ENCODE data around the gene RAB3D. TPM values are rescaled to one million over a fixed set of nuclear protein-coding genes. Genes with fewer than 3 reads are reported as not detected.
"Not testable (repeated sequence)": the region's sequence is repeated elsewhere in the genome, so short reads cannot be mapped to it uniquely, and the experiment has no call there.

Gene RAB3D
- total RNA-seq, 1 donor from 2014 or later, result 33.9 TPM

DNA sequence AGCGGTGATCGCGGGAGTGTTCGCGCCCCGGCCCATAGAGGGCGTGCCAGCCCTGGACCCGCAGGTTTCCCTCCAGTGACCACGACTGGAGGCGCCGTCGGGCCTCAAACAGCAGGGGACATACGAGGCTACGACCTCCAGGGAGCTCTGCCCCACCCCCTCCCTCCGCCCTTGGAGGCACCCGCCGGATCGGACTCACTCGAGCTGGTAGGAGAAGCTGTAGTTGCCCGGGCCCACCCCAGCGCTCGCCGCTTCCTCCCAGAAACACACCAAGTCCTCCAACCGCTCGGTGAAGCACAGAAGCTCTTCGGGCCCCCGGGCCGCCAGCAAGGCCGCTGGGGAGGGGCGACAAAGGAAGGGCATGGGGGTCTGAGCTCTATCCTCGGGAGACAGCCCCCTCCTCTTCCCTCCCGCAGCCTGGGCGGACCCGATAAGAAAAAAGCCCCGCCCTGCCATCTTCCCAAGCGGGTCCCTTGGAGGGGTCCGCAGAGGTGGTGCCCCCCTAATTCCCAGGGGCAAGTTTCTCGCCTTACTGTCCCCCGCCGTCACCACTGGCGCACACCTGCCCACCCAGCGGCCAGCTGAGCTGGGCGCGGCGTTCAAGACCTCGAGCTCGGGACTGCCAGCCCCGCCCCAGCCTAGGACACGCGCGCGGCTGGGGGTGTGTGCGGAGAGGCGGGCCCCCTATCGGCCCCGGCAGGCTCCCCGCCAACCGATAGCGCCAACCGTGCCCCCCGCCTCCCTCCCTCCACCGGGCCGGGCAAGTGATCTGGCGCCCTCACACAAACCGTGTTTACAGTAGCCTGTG lies 43.6 kb upstream of the RAB3D start:
- peaks cover 53% of the 10 kb centered on the region for H3K4me1 ChIP-seq
- intact Hi-C loops (cut with DNase I), result loop anchor here (5.0 kb wide), 1 partner anchor 39 kb away; no protein-coding TSS in a partner anchor
- H3K27me3 ChIP-seq, result no peaks in the 10 kb centered on the region
- H3K36me3 ChIP-seq, result no peaks in the 10 kb centered on the region
- peak overlapping the region; percentile 42 for H3K27ac ChIP-seq
- no peaks in the 10 kb centered on the region for H3K9me3 ChIP-seq
- no peak for DNase-seq (ENCODE audit: extremely low spot score in 2 of 2)
- TF ChIP-seq, protein P1, sequence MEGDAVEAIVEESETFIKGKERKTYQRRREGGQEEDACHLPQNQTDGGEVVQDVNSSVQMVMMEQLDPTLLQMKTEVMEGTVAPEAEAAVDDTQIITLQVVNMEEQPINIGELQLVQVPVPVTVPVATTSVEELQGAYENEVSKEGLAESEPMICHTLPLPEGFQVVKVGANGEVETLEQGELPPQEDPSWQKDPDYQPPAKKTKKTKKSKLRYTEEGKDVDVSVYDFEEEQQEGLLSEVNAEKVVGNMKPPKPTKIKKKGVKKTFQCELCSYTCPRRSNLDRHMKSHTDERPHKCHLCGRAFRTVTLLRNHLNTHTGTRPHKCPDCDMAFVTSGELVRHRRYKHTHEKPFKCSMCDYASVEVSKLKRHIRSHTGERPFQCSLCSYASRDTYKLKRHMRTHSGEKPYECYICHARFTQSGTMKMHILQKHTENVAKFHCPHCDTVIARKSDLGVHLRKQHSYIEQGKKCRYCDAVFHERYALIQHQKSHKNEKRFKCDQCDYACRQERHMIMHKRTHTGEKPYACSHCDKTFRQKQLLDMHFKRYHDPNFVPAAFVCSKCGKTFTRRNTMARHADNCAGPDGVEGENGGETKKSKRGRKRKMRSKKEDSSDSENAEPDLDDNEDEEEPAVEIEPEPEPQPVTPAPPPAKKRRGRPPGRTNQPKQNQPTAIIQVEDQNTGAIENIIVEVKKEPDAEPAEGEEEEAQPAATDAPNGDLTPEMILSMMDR (IDR thresholded peaks at IDR 0.05), result peak in 1 of 3 experiments; percentile 43
- no peak for TF ChIP-seq POLR2AphosphoS5 (IDR thresholded peaks at IDR 0.05; ENCODE audit: insufficient read depth in 1 of 2, low read depth in 1 of 2)
- peak overlapping the region; percentile 34 to 36 for H3K4me3 ChIP-seq

DNA sequence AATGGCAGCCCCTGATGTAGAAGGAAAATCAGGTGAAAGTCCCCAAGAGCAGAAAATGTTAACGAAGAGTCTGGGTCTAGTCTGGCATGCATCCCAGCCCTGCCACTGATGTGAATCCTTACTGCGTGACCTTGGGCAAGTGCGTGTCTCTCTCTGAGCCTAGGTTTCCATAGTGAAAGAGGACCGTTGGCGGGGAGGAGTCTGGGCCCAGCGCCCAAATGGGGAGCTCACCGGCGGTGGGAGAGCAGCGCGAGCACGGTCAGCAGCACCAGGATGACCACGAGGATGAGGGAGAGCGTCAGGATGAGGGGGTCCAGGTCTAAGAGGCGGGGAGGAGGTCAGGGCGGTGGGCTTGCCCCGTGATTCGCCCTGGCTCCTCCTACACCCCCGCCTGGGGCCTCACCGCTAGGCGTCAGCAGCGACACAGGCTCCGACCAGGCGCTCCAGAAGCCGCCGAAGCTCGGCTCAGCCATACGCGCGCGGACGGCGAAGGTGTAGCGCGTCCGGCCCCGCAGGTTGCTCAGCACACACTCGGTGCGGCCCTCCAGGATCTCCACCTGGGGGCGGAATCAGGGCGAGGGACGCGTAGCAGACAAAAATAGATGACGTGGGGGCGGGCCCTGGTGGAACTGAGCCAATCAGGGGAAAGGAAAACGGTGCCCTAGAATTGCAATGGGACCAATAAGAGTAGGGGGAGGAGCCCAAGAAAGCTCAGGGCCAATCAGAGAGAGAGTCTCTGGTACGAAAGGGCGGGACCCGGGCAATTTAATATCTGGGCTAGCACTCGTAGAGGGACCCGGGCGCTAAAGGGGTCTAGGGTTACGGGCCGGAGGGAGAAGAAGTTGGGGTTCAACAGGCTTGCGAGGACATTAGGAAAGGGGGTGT lies 41.4 kb upstream of the RAB3D start:
- Histone ChIP-seq H3K9me3 (no peaks in the 10 kb centered on the region), H3K36me3 (no peaks in the 10 kb centered on the region), H3K27me3 (no peaks in the 10 kb centered on the region), H3K27ac (peak overlapping the region; percentile 94), H3K4me3 (peak overlapping the region; percentile 51 to 69), H3K4me1 (peaks cover 74% of the 10 kb centered on the region)
- TF ChIP-seq POLR2A (IDR thresholded peaks at IDR 0.05) (peak in 1 of 2 donors; percentile 70), POLR2AphosphoS5 (IDR thresholded peaks at IDR 0.05; ENCODE audit: insufficient read depth in 1 of 2, low read depth in 1 of 2) (peak; percentile 90 to 98)
- TF ChIP-seq, protein P1 (IDR thresholded peaks at IDR 0.05), result peak; percentile 61 to 82 (median 77)
- intact Hi-C loops (cut with DNase I), result loop anchor here (2.0 to 5.0 kb wide), 2 partner anchors 41 to 86 kb away; no protein-coding TSS in a partner anchor
- peak in 1 of 2 donors; percentile 97 for DNase-seq (ENCODE audit: extremely low spot score in 2 of 2)

DNA sequence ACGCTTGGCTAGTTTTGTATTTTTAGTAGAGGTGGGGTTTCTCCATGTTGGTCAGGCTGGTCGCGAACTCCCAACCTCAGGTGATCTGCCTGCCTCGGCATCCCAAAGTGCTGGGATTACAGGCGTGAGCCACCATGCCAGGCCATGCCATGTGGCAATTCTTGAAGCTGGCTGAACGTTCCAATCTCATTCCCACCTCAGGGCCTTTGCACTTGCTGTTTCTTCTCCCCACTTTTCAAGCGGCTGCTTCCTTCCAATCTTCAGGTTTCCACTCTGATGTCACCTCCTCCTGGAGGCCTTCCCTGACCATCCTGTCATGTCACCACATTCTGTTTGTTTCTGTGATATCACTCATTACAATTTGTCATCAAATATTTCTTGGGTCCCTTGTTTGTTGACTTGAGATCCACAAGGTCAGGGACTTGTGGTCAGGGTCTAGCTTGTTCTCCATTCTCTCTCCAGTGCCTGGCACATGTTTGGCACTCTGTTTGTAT lies 40.4 kb upstream of the RAB3D start:
- Histone ChIP-seq H3K36me3 (no peaks in the 10 kb centered on the region), H3K27me3 (no peaks in the 10 kb centered on the region), H3K9me3 (no peaks in the 10 kb centered on the region), H3K4me3 (peak overlapping the region; percentile 51 to 69), H3K27ac (peak overlapping the region; percentile 94), H3K4me1 (peaks cover 82% of the 10 kb centered on the region)
- intact Hi-C loops (cut with DNase I), result loop anchor here (2.0 to 5.0 kb wide), 3 partner anchors 42 to 85 kb away; no protein-coding TSS in a partner anchor
- DNase-seq (ENCODE audit: extremely low spot score in 2 of 2), result no peak
- TF ChIP-seq POLR2A (IDR thresholded peaks at IDR 0.05) (no peak), POLR2AphosphoS5 (IDR thresholded peaks at IDR 0.05; ENCODE audit: insufficient read depth in 1 of 2, low read depth in 1 of 2) (no peak)
- TF ChIP-seq, protein P1 (IDR thresholded peaks at IDR 0.05), result no peak

DNA sequence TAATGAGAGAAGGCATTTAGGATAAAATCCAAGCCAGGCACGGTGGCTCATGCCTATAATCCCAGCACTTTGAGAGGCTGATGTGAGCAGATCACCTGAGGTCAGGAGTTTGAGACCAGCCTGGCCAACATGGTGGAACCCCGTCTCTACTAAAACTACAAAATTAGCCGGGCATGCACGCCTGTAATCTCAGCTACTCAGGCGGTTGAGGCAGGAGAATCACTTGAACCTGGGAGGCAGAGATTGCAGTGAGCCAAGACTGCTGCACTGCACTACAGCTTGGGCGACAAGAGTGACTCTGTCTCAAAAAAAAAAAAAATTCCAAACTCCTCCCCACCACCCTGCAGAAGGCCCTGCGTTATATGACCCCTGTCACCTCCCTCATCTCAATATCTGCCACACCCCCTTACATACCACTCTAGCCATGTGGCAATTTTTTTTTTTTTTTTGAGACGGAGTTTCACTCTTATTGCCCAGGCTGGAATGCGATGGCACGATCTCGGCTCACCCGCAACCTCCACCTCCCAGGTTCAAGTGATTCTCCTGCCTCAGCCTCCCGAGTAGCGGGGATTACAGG lies 39.9 kb upstream of the RAB3D start:
- intact Hi-C loops (cut with DNase I), result loop anchor here (5.0 kb wide), 1 partner anchor 53 kb away; no protein-coding TSS in a partner anchor
- not testable (repeated sequence) for DNase-seq (ENCODE audit: extremely low spot score in 2 of 2); H3K4me3 ChIP-seq; H3K36me3 ChIP-seq; H3K9me3 ChIP-seq; H3K27me3 ChIP-seq
- Histone ChIP-seq H3K4me1 (peaks cover 81% of the 10 kb centered on the region), H3K27ac (peak overlapping the region; percentile 55)

Measured in vagina (tissue), 2 donors.